Left cardiac atrium (tissue), 4 donors: Measurements from ENCODE around the gene PPP2R2C. TPM values are rescaled to one million over a fixed set of nuclear protein-coding genes. Genes with fewer than 3 reads are reported as not detected.

Experiments used
- ATAC-seq, 2 donors: fragments of 200-7000 bp; cut with Tn5 transposase; one replicate each; pipeline ENCODE4 v1.9.1; 2020; ENCODE audit warnings: mild to moderate bottlenecking in 2 of 2, moderate library complexity in 2 of 2
- DNase-seq: peaks from one replicate; pipeline ENCODE4 v3.0.0-alpha.2; 2020
- intact Hi-C, 2 donors: fragments of 100-400 bp; cut with DNase I; formaldehyde crosslinking; loops; one replicate each; pipeline versions ENCODE4 v1.14.1 to v1.15.1; 2022 to 2023
- total RNA-seq, 2 donors: library from RNA; stranded (reverse); fragmentation: NEBNext Ultra II Directional; extraction: Animal tissue kit (Norgen Biotek cat#: 25700); gene quantifications; one replicate each; pipeline ENCODE4 v1.2.1, GENCODE V29; 2021
- donor health status: DM: no; HTN: yes; CAD: no.
- donor health status: DM: no; HTN: yes; CAD: no; lungs with severe emphysema.
- donor health status: DM: yes; HTN: yes; CAD: no.
- donor health status: Dilated cardiomyopathy.

Gene PPP2R2C
- total RNA-seq, 2 donors from 2014 or later: 4.8 to 5.2 TPM

GRCh38 chr4:6374575-6374974 lies 97.8 kb downstream of the PPP2R2C start:
- ATAC-seq (no peak), DNase-seq (no peak)
- intact Hi-C loops: no loop called here

GRCh38 chr4:6373541-6374410 lies 98.6 kb downstream of the PPP2R2C start:
- DNase-seq: no peak
- intact Hi-C loops: no loop called here
- no peak for ATAC-seq

- DNase-seq (no peak), ATAC-seq (peak; percentile 26 to 53)
- intact Hi-C loops: no loop called here
Measured at GRCh38 chr4:6372649-6373525, 99.5 kb downstream of the PPP2R2C start.

- no peak for DNase-seq
- ATAC-seq: no peak
- intact Hi-C loops: no loop called here
Measured at GRCh38 chr4:6371812-6372211, 100.6 kb downstream of the PPP2R2C start.

GRCh38 chr4:6371271-6371670 lies 101.1 kb downstream of the PPP2R2C start:
- ATAC-seq (no peak), DNase-seq (no peak)
- intact Hi-C loops: no loop called here

- DNase-seq (no peak), ATAC-seq (no peak)
- intact Hi-C loops: no loop called here
Measured at GRCh38 chr4:6369924-6370645, 102.3 kb downstream of the PPP2R2C start.

GRCh38 chr4:6369511-6369910 lies 102.9 kb downstream of the PPP2R2C start:
- DNase-seq: no peak
- intact Hi-C loops: no loop called here
- ATAC-seq: no peak

GRCh38 chr4:6369035-6369434 lies 103.4 kb downstream of the PPP2R2C start:
- no peak for DNase-seq
- no peak for ATAC-seq
- intact Hi-C loops: no loop called here

- intact Hi-C loops: no loop called here
- DNase-seq: no peak
- no peak for ATAC-seq
Measured at GRCh38 chr4:6368601-6369000, 103.8 kb downstream of the PPP2R2C start.

GRCh38 chr4:6368096-6368495 lies 104.3 kb downstream of the PPP2R2C start:
- ATAC-seq (no peak), DNase-seq (no peak)
- intact Hi-C loops: no loop called here

- intact Hi-C loops: no loop called here
- no peak for DNase-seq
- no peak for ATAC-seq
Measured at GRCh38 chr4:6367371-6367851, 105.0 kb downstream of the PPP2R2C start.

GRCh38 chr4:6366581-6366980 lies 105.8 kb downstream of the PPP2R2C start:
- ATAC-seq: no peak
- no peak for DNase-seq
- intact Hi-C loops: no loop called here

- no peak for DNase-seq
- intact Hi-C loops: no loop called here
- ATAC-seq: no peak
Measured at GRCh38 chr4:6365545-6366086, 106.8 kb downstream of the PPP2R2C start.

GRCh38 chr4:6364581-6364980 lies 107.8 kb downstream of the PPP2R2C start:
- DNase-seq (no peak), ATAC-seq (no peak)
- intact Hi-C loops: no loop called here

- no peak for DNase-seq
- intact Hi-C loops: no loop called here
- no peak for ATAC-seq
Measured at GRCh38 chr4:6364146-6364545, 108.3 kb downstream of the PPP2R2C start.

GRCh38 chr4:6362896-6363295 lies 109.5 kb downstream of the PPP2R2C start:
- ATAC-seq: peak in 1 of 2 donors; percentile 15
- intact Hi-C loops: no loop called here
- DNase-seq: peak; percentile 37

- DNase-seq: no peak
- ATAC-seq: no peak
- intact Hi-C loops: no loop called here
Measured at GRCh38 chr4:6362243-6362885, 110.0 kb downstream of the PPP2R2C start.

- DNase-seq (no peak), ATAC-seq (no peak)
- intact Hi-C loops: no loop called here
Measured at GRCh38 chr4:6361076-6361784, 111.2 kb downstream of the PPP2R2C start.
